ENCODE measurements around the gene OPALIN. TPM values are rescaled to one million over a fixed set of nuclear protein-coding genes. Genes with fewer than 3 reads are reported as not detected.
A peak's percentile ranks its signal among the peaks of the same experiment; 100 is the strongest.

The OPALIN gene
- total RNA-seq, 3 donors from 2014 or later (not counting 1 experiment from before 2014, with no cell fraction given): not detected

- ATAC-seq (no peak), DNase-seq (no peak)
- Histone ChIP-seq H3K4me1 (ENCODE audit: control insufficient read depth, insufficient read depth, low read length) (no peaks in the 10 kb centered on the region), H3K36me3 (ENCODE audit: control insufficient read depth, insufficient read depth, low read length) (no peaks in the 10 kb centered on the region), H3K4me3 (ENCODE audit: low read length) (no peak overlapping the region), H3K27ac (ENCODE audit: low read length) (no peak overlapping the region), H3K27me3 (ENCODE audit: control insufficient read depth, insufficient read depth, low read length) (no peaks in the 10 kb centered on the region), H3K9me3 (ENCODE audit: control insufficient read depth, insufficient read depth, low read length) (no peaks in the 10 kb centered on the region)
- Mint-ChIP-seq H3K4me3 (no peak overlapping the region), H3K27ac (no peak overlapping the region), H3K4me1 (no peaks in the 10 kb centered on the region), H3K36me3 (no peaks in the 10 kb centered on the region), H3K9me3 (no peaks in the 10 kb centered on the region), H3K27me3 (ENCODE audit: low read depth in 2 of 2) (peaks cover 9 to 18% of the 10 kb centered on the region in 2 donors)
- intact Hi-C loops (cut with micrococcal nuclease): no loop called here
- WGBS (ENCODE audit: insufficient coverage): 71% methylated on average over 4 of the region's 5 CpGs
- TF ChIP-seq CTCF (IDR thresholded peaks at IDR 0.05): no peak
Observed at GRCh38 chr10:96338279-96338925, 20.4 kb downstream of the OPALIN start.

- H3K9me3 Mint-ChIP-seq: no peaks in the 10 kb centered on the region
- no peak overlapping the region for H3K4me3 ChIP-seq (ENCODE audit: low read length)
- no peaks in the 10 kb centered on the region for H3K4me1 ChIP-seq (ENCODE audit: control insufficient read depth, insufficient read depth, low read length)
- intact Hi-C loops (cut with micrococcal nuclease): no loop called here
- no peak for DNase-seq
- H3K9me3 ChIP-seq (ENCODE audit: control insufficient read depth, insufficient read depth, low read length): no peaks in the 10 kb centered on the region
- no peak for TF ChIP-seq CTCF (IDR thresholded peaks at IDR 0.05)
- no peak overlapping the region for H3K27ac ChIP-seq (ENCODE audit: low read length)
- ATAC-seq: no peak
- no peaks in the 10 kb centered on the region for H3K27me3 ChIP-seq (ENCODE audit: control insufficient read depth, insufficient read depth, low read length)
- no peaks in the 10 kb centered on the region for H3K36me3 Mint-ChIP-seq
- no peak overlapping the region for H3K27ac Mint-ChIP-seq
- no peaks in the 10 kb centered on the region for H3K4me1 Mint-ChIP-seq
- 83% methylated on average over 1 of the region's 2 CpGs for WGBS (ENCODE audit: insufficient coverage)
- H3K27me3 Mint-ChIP-seq (ENCODE audit: low read depth in 2 of 2): peaks cover 8 to 11% of the 10 kb centered on the region in 2 donors
- no peaks in the 10 kb centered on the region for H3K36me3 ChIP-seq (ENCODE audit: control insufficient read depth, insufficient read depth, low read length)
- H3K4me3 Mint-ChIP-seq: no peak overlapping the region
Observed at GRCh38 chr10:96337106-96337505, 21.7 kb downstream of the OPALIN start.

- peak in 1 of 2 donors; percentile 46 for DNase-seq
- Mint-ChIP-seq H3K4me3 (no peak overlapping the region), H3K4me1 (no peaks in the 10 kb centered on the region), H3K9me3 (no peaks in the 10 kb centered on the region), H3K27ac (no peak overlapping the region), H3K27me3 (ENCODE audit: low read depth in 2 of 2) (peaks cover 8 to 11% of the 10 kb centered on the region in 2 donors), H3K36me3 (no peaks in the 10 kb centered on the region)
- intact Hi-C loops (cut with micrococcal nuclease): no loop called here
- H3K4me3 ChIP-seq (ENCODE audit: low read length): no peak overlapping the region
- no peaks in the 10 kb centered on the region for H3K36me3 ChIP-seq (ENCODE audit: control insufficient read depth, insufficient read depth, low read length)
- TF ChIP-seq CTCF (IDR thresholded peaks at IDR 0.05): peak; percentile 60
- no peaks in the 10 kb centered on the region for H3K4me1 ChIP-seq (ENCODE audit: control insufficient read depth, insufficient read depth, low read length)
- WGBS (ENCODE audit: insufficient coverage): 38% methylated on average over 4 of the region's 5 CpGs
- H3K27ac ChIP-seq (ENCODE audit: low read length): no peak overlapping the region
- H3K9me3 ChIP-seq (ENCODE audit: control insufficient read depth, insufficient read depth, low read length): no peaks in the 10 kb centered on the region
- no peaks in the 10 kb centered on the region for H3K27me3 ChIP-seq (ENCODE audit: control insufficient read depth, insufficient read depth, low read length)
- ATAC-seq: no peak
Observed at GRCh38 chr10:96334616-96335526, 23.9 kb downstream of the OPALIN start.

All from natural killer cell (primary cell).